Liver (tissue), 9 donors: ENCODE results near the gene SCNN1B. TPM values are rescaled to one million over a fixed set of nuclear protein-coding genes. Genes with fewer than 3 reads are reported as not detected.

Experiments
- DNase-seq: peaks from one replicate; pipeline ENCODE4 v3.0.0-alpha.2; 2017; ENCODE audit warnings: low spot score
- H3K27ac ChIP-seq, 2 donors: one replicate each; pipeline ENCODE4 v1.7.0; 2013; ENCODE audit warnings: inconsistent platforms in 2 of 2, low read length in 2 of 2, control low read depth in 1 of 2, low read depth in 1 of 2, mild to moderate bottlenecking in 1 of 2
- H3K27me3 ChIP-seq, 4 donors: one replicate each; pipeline versions ENCODE4 v1.6.1 to v1.7.0; 2013; ENCODE audit warnings: low read length in 3 of 4, inconsistent platforms in 1 of 4, mild to moderate bottlenecking in 1 of 4, moderate library complexity in 1 of 4; ENCODE audit not compliant: control insufficient read depth in 4 of 4, insufficient read depth in 4 of 4
- H3K36me3 ChIP-seq, 4 donors: one replicate each; pipeline versions ENCODE4 v1.6.1 to v1.7.0; 2013; ENCODE audit warnings: low read length in 3 of 4, mild to moderate bottlenecking in 3 of 4, low read depth in 1 of 4, moderate library complexity in 1 of 4; ENCODE audit not compliant: control insufficient read depth in 4 of 4, insufficient read depth in 3 of 4
- H3K4me1 ChIP-seq, 4 donors: one replicate each; pipeline versions ENCODE4 v1.6.1 to v1.7.0; 2013; ENCODE audit warnings: low read length in 3 of 4, mild to moderate bottlenecking in 3 of 4, moderate library complexity in 1 of 4; ENCODE audit not compliant: control insufficient read depth in 4 of 4, insufficient read depth in 4 of 4
- H3K4me3 ChIP-seq, 3 donors: one replicate each; pipeline versions ENCODE4 v1.6.1 to v1.7.0; 2013; ENCODE audit warnings: low read length in 3 of 3, control low read depth in 1 of 3, low read depth in 1 of 3, mild to moderate bottlenecking in 1 of 3
- H3K9ac ChIP-seq, 2 donors: one replicate each; pipeline ENCODE4 v1.7.0; 2013; ENCODE audit warnings: low read length in 2 of 2, mild to moderate bottlenecking in 2 of 2, moderate library complexity in 2 of 2, control low read depth in 1 of 2, low read depth in 1 of 2
- H3K9me3 ChIP-seq, 4 donors: one replicate each; pipeline versions ENCODE4 v1.6.1 to v1.7.0; 2013; ENCODE audit warnings: low read length in 3 of 4; ENCODE audit not compliant: control insufficient read depth in 4 of 4
- CTCF ChIP-seq: fragments of 150-350 bp; IDR thresholded peaks from 2 replicates; pipeline ENCODE4 v1.5.1; 2017; ENCODE audit warnings: improper control_type of control experiment, low read depth, low read length; ENCODE audit not compliant: missing input control
- EGR1 ChIP-seq, 2 donors: IDR thresholded peaks; 2 replicates each; pipeline ENCODE4 v1.6.1; 2016 to 2018; ENCODE audit warnings: antibody characterized with exemption in 2 of 2, low read depth in 2 of 2
- FOXA1 ChIP-seq: IDR thresholded peaks from 2 replicates; pipeline ENCODE4 v1.6.1; 2016; ENCODE audit warnings: antibody characterized with exemption
- FOXA2 ChIP-seq: IDR thresholded peaks from 2 replicates; pipeline ENCODE4 v1.6.1; 2016; ENCODE audit warnings: antibody characterized with exemption
- GABPA ChIP-seq, 2 donors: IDR thresholded peaks in 1 of 2; conservative IDR thresholded peaks in 1 of 2; 2 replicates each; pipeline ENCODE4 v1.6.1; 2016; ENCODE audit warnings: antibody characterized with exemption in 2 of 2, mild to moderate bottlenecking in 1 of 2, moderate library complexity in 1 of 2
- HNF4A ChIP-seq, 2 donors: conservative IDR thresholded peaks; 2 replicates each; pipeline ENCODE4 v1.6.1; 2016; ENCODE audit warnings: antibody characterized with exemption in 2 of 2, mild to moderate bottlenecking in 2 of 2
- HNF4G ChIP-seq: IDR thresholded peaks from 2 replicates; pipeline ENCODE4 v1.6.1; 2016; ENCODE audit warnings: antibody characterized with exemption
- JUND ChIP-seq, 2 donors: IDR thresholded peaks; 2 replicates each; pipeline ENCODE4 v1.6.1; 2016; ENCODE audit warnings: antibody characterized with exemption in 2 of 2
- NR2F2 ChIP-seq: IDR thresholded peaks from 2 replicates; pipeline ENCODE4 v1.6.1; 2016; ENCODE audit warnings: antibody characterized with exemption
- RAD21 ChIP-seq, 2 donors: IDR thresholded peaks; 2 replicates each; pipeline ENCODE4 v1.6.1; 2016; ENCODE audit warnings: antibody characterized with exemption in 2 of 2, mild to moderate bottlenecking in 2 of 2
- RXRA ChIP-seq, 2 donors: IDR thresholded peaks; 2 replicates each; pipeline ENCODE4 v1.6.1; 2017 to 2018; ENCODE audit warnings: antibody characterized with exemption in 2 of 2, mild to moderate bottlenecking in 1 of 2
- SP1 ChIP-seq: IDR thresholded peaks from 2 replicates; pipeline ENCODE4 v1.6.1; 2018; ENCODE audit warnings: antibody characterized with exemption, mild to moderate bottlenecking
- TAF1 ChIP-seq: conservative IDR thresholded peaks from 2 replicates; pipeline ENCODE4 v1.6.1; 2016; ENCODE audit warnings: antibody characterized with exemption, mild to moderate bottlenecking
- YY1 ChIP-seq: IDR thresholded peaks from 2 replicates; pipeline ENCODE4 v1.6.1; 2016; ENCODE audit warnings: antibody characterized with exemption, mild to moderate bottlenecking
- WGBS: extraction: QIAGEN DNeasy Blood & Tissue Kit; methylation state at CpG from one replicate; pipeline ENCODE4 v1.1.7; 2013; 5-methylcytosine and 5-hydroxymethylcytosine counted together
- polyA plus RNA-seq, 2 donors: library from polyadenylated mRNA; stranded (reverse) in 1 of 2; unstranded in 1 of 2; fragments of 200-250 nt in 1 of 2; fragments of >200 nt in 1 of 2; fragmentation: Nextera tagmentation in 1 of 2; extraction: Ambion mirVana in 1 of 2; gene quantifications; one replicate each; pipeline versions ENCODE4 v1.2.1 to v1.2.3, GENCODE V29; 2013 to 2015
- total RNA-seq, 2 donors: library from RNA; depleted of rRNA; stranded (reverse); fragments of >200 nt; gene quantifications; one replicate each; pipeline ENCODE4 v1.2.3, GENCODE V29; 2014
- TF ChIP-seq, protein P1 (sequence below): IDR thresholded peaks from 2 replicates; pipeline ENCODE4 v1.6.1; 2016; ENCODE audit warnings: antibody characterized with exemption
- TF ChIP-seq, protein P2 (sequence below): IDR thresholded peaks from 2 replicates; pipeline ENCODE4 v1.6.1; 2016; ENCODE audit warnings: antibody characterized with exemption, mild to moderate bottlenecking
- donor health status: healthy.
- donor health status: healthy.
- donor health status: healthy.
- donor health status: healthy.
- donor health status: healthy.

The SCNN1B gene
- total and polyA plus RNA-seq, 4 donors, result 0.08 to 0.17 (median 0.14) TPM; not detected in 1

DNA sequence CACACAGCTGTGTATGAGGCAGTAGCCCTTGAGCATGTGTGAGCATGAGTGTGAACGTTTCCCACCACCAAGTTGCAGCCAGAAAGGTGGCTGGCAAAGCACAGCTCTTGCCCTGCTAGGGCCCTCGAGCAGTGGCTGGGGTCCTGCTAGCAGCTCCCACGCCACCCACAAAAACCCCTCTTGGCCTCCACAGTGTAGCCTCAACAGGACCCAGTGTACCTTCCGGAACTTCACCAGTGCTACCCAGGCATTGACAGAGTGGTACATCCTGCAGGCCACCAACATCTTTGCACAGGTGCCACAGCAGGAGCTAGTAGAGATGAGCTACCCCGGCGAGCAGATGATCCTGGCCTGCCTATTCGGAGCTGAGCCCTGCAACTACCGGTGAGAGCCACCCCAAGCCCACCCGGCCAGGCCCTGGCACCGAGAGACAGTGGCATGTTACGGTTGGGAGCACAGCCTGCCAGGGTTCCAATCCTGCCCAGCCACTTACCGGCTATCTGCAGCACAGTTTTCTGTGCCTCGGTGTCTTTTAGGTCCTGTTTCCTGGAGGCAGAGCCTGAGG, 53.1 kb downstream of the SCNN1B start:
- DNase-seq, result no peak
- H3K9ac ChIP-seq, result no peak overlapping the region
- H3K36me3 ChIP-seq, result no peaks in the 10 kb centered on the region
- H3K4me1 ChIP-seq, result no peaks in the 10 kb centered on the region
- no peak overlapping the region for H3K4me3 ChIP-seq
- 84% methylated on average over 13 of the region's 13 CpGs for WGBS
- no peak overlapping the region for H3K27ac ChIP-seq
- peaks cover 0 to 2% (median 0%) of the 10 kb centered on the region in 4 donors for H3K27me3 ChIP-seq
- TF ChIP-seq FOXA1 (no peak), HNF4G (no peak), HNF4A (conservative IDR thresholded peaks at IDR 0.05) (no peak), RXRA (IDR thresholded peaks at IDR 0.05) (no peak)
- H3K9me3 ChIP-seq, result no peaks in the 10 kb centered on the region

GRCh38 chr16:23356941-23357340, 54.8 kb downstream of the SCNN1B start:
- H3K9ac ChIP-seq, result no peak overlapping the region
- TF ChIP-seq CTCF (no peak), FOXA2 (no peak), YY1 (no peak), HNF4G (no peak), HNF4A (conservative IDR thresholded peaks at IDR 0.05) (no peak), EGR1 (IDR thresholded peaks at IDR 0.05; ENCODE audit: low read depth in 2 of 2) (no peak), TAF1 (no peak), JUND (IDR thresholded peaks at IDR 0.05) (no peak), NR2F2 (no peak), RAD21 (IDR thresholded peaks at IDR 0.05) (no peak), GABPA (IDR thresholded peaks at IDR 0.05 in 1 of 2, conservative IDR thresholded peaks at IDR 0.05 in 1 of 2) (no peak), SP1 (no peak)
- TF ChIP-seq, protein P1, sequence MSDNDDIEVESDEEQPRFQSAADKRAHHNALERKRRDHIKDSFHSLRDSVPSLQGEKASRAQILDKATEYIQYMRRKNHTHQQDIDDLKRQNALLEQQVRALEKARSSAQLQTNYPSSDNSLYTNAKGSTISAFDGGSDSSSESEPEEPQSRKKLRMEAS, result no peak
- TF ChIP-seq, protein P2, sequence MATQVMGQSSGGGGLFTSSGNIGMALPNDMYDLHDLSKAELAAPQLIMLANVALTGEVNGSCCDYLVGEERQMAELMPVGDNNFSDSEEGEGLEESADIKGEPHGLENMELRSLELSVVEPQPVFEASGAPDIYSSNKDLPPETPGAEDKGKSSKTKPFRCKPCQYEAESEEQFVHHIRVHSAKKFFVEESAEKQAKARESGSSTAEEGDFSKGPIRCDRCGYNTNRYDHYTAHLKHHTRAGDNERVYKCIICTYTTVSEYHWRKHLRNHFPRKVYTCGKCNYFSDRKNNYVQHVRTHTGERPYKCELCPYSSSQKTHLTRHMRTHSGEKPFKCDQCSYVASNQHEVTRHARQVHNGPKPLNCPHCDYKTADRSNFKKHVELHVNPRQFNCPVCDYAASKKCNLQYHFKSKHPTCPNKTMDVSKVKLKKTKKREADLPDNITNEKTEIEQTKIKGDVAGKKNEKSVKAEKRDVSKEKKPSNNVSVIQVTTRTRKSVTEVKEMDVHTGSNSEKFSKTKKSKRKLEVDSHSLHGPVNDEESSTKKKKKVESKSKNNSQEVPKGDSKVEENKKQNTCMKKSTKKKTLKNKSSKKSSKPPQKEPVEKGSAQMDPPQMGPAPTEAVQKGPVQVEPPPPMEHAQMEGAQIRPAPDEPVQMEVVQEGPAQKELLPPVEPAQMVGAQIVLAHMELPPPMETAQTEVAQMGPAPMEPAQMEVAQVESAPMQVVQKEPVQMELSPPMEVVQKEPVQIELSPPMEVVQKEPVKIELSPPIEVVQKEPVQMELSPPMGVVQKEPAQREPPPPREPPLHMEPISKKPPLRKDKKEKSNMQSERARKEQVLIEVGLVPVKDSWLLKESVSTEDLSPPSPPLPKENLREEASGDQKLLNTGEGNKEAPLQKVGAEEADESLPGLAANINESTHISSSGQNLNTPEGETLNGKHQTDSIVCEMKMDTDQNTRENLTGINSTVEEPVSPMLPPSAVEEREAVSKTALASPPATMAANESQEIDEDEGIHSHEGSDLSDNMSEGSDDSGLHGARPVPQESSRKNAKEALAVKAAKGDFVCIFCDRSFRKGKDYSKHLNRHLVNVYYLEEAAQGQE, result no peak
- 86% methylated on average over 7 of the region's 7 CpGs for WGBS
- no peaks in the 10 kb centered on the region for H3K36me3 ChIP-seq
- no peak overlapping the region for H3K27ac ChIP-seq
- H3K4me1 ChIP-seq, result no peaks in the 10 kb centered on the region
- no peak overlapping the region for H3K4me3 ChIP-seq
- H3K9me3 ChIP-seq, result no peaks in the 10 kb centered on the region
- H3K27me3 ChIP-seq, result peaks cover 0 to 2% (median 0%) of the 10 kb centered on the region in 4 donors
- DNase-seq, result no peak
